Measurements from ENCODE around the gene USP17L22. TPM values are rescaled to one million over a fixed set of nuclear protein-coding genes. Genes with fewer than 3 reads are reported as not detected.
"Not testable (repeated sequence)": the region's sequence is repeated elsewhere in the genome, so short reads cannot be mapped to it uniquely, and the experiment has no call there.

The USP17L22 gene
- total and polyA plus RNA-seq, 10 donors: not detected

DNA sequence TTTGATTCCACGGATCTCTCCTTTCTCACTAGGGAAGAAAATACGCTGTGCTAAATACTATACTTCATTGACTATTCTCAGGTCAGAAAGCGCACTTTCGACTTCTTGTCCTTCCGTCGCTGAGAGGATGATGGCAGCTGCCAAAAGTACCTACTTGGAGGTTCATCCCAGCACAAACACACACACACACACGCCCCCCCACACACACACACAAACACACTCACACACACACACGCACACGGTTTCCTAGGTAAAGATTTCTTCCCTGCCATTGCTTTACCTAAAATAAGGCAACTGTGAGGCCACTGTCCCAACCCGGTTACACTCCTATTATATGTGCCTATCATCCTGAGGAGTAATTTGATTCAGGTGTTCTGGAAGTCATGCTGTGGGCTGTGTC, 4.3 kb downstream of the USP17L22 start:
- WGBS, 5 donors: 82 to 90% (median 88%) methylated on average over 5 to 8 of the region's 10 CpGs
- H3K36me3 ChIP-seq; H3K27ac ChIP-seq; H3K4me3 ChIP-seq; H3K4me1 ChIP-seq; intact Hi-C loops (cut with DNase I; ENCODE audit: low total_unique reads); H3K27me3 ChIP-seq (replicated peaks in 1 of 7); H3K9me3 ChIP-seq: not testable (repeated sequence)
- DNase-seq: peak; percentile 91

Other genes starting within 250 kb of the USP17L22 start
- gene FAM90A26, start 97.2 kb upstream of the USP17L22 start, total RNA-seq: not detected
- not detected for gene FAM90A26, start 97.2 kb upstream of the USP17L22 start, polyA plus RNA-seq
- not detected for gene USP17L10, start 57.0 kb upstream of the USP17L22 start, total RNA-seq
- gene USP17L10, start 57.0 kb upstream of the USP17L22 start, polyA plus RNA-seq: not detected
- gene USP17L11, start 52.2 kb upstream of the USP17L22 start, total RNA-seq: not detected
- not detected for gene USP17L11, start 52.2 kb upstream of the USP17L22 start, polyA plus RNA-seq
- gene USP17L12, start 47.5 kb upstream of the USP17L22 start, total RNA-seq: not detected
- not detected for gene USP17L12, start 47.5 kb upstream of the USP17L22 start, polyA plus RNA-seq
- gene USP17L13, start 42.7 kb upstream of the USP17L22 start, total RNA-seq: not detected
- gene USP17L13, start 42.7 kb upstream of the USP17L22 start, polyA plus RNA-seq: not detected
- gene USP17L15, start 33.2 kb upstream of the USP17L22 start, total RNA-seq: not detected
- not detected for gene USP17L15, start 33.2 kb upstream of the USP17L22 start, polyA plus RNA-seq
- not detected for gene USP17L17, start 23.7 kb upstream of the USP17L22 start, total RNA-seq
- not detected for gene USP17L17, start 23.7 kb upstream of the USP17L22 start, polyA plus RNA-seq
- not detected for gene USP17L18, start 19.0 kb upstream of the USP17L22 start, total RNA-seq
- gene USP17L18, start 19.0 kb upstream of the USP17L22 start, polyA plus RNA-seq: not detected
- not detected for gene USP17L19, start 14.2 kb upstream of the USP17L22 start, total RNA-seq
- gene USP17L19, start 14.2 kb upstream of the USP17L22 start, polyA plus RNA-seq: not detected
- gene USP17L20, start 9.5 kb upstream of the USP17L22 start, total RNA-seq: not detected
- gene USP17L20, start 9.5 kb upstream of the USP17L22 start, polyA plus RNA-seq: not detected
- gene USP17L21, start 4.7 kb upstream of the USP17L22 start, total RNA-seq: not detected
- not detected for gene USP17L21, start 4.7 kb upstream of the USP17L22 start, polyA plus RNA-seq
- not detected for gene USP17L24, start 57.5 kb downstream of the USP17L22 start, total RNA-seq
- not detected for gene USP17L24, start 57.5 kb downstream of the USP17L22 start, polyA plus RNA-seq
- gene USP17L25, start 62.3 kb downstream of the USP17L22 start, total RNA-seq: not detected
- not detected for gene USP17L25, start 62.3 kb downstream of the USP17L22 start, polyA plus RNA-seq
- gene USP17L26, start 67.0 kb downstream of the USP17L22 start, total RNA-seq: not detected
- gene USP17L26, start 67.0 kb downstream of the USP17L22 start, polyA plus RNA-seq: not detected
- not detected for gene USP17L5, start 71.8 kb downstream of the USP17L22 start, total RNA-seq
- gene USP17L5, start 71.8 kb downstream of the USP17L22 start, polyA plus RNA-seq: not detected
- gene USP17L27, start 76.5 kb downstream of the USP17L22 start, total RNA-seq: not detected
- gene USP17L27, start 76.5 kb downstream of the USP17L22 start, polyA plus RNA-seq: not detected
- gene USP17L28, start 81.3 kb downstream of the USP17L22 start, total RNA-seq: not detected
- gene USP17L28, start 81.3 kb downstream of the USP17L22 start, polyA plus RNA-seq: not detected
- gene USP17L29, start 86.0 kb downstream of the USP17L22 start, total RNA-seq: not detected
- gene USP17L29, start 86.0 kb downstream of the USP17L22 start, polyA plus RNA-seq: not detected
- gene USP17L30, start 95.5 kb downstream of the USP17L22 start, total RNA-seq: not detected
- gene USP17L30, start 95.5 kb downstream of the USP17L22 start, polyA plus RNA-seq: not detected
- not detected for gene DEFB131A, start 176.8 kb downstream of the USP17L22 start, total RNA-seq
- gene DEFB131A, start 176.8 kb downstream of the USP17L22 start, polyA plus RNA-seq: not detected

Measured in spleen (tissue), 11 donors.